GM18909 (cell line): ENCODE data around the gene KCP.

Experiments
- ATAC-seq: cut with Tn5 transposase; IDR thresholded peaks from one replicate; pipeline ENCODE4 v1.9.1; 2021; ENCODE audit warnings: mild to moderate bottlenecking; ENCODE audit not compliant: unreplicated experiment, poor library complexity

KCP gene

DNA sequence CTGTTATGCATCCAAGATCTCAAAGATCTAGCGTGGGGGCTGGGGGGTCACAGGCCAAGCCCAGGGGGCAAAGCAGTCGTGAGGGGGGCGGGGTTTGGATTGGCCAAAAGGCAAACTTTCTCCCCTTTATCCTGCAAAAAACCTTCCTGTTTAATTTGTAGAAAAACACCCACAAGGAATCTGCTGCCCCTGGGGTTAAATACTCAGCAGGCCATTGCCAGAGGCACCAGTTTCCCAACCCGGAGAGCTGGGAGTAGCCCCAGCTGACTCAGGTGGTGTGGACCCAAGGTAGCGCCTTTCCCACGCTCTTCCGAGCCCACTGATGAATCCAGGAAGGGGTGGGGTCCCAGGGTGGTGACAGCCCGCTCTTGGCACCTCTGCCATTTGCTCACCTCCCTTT lies 21.4 kb downstream of the KCP start:
- ATAC-seq: no peak

DNA sequence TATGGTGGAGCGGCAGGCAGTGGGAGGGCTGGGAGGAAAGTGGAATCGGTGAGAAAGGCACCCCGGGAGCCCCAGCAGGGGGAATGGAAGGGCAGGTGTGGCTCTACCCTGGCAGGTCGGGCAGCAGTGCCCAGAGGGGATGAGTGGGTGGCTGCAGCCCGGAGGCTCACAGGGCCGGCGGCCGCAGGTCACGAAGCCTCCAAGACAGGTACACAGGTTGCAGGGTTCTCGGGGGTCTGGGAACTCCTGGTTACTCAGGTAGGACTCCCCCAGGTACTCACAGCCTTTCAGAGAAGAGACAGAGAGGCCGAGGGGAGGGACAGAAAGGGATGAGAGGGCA lies 21.8 kb downstream of the KCP start:
- ATAC-seq: no peak

DNA sequence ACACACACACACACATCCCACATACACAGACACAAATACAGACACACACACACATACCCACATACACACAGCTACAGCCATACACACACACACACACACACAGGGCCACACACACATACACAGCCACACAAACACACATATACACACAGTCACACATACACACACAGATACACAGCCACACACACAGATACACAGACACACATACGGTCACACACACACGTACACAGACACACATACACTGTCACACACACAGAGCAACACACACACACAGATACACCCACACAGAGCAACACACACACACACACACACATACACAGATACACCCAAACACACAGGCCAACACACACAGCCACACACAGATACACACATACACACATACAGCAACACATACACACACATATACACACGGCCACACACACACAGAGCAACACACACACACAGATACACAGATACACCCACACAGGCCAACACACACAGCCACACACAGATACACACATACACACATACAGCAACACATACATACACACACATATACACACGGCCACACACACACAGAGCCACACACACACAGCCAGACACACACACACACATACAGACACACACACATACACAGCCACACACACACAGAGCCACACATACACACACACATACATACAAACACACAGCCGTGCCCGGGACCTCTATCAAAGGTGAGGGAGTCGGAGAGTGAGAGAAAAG lies 22.3 kb downstream of the KCP start:
- no peak for ATAC-seq

DNA sequence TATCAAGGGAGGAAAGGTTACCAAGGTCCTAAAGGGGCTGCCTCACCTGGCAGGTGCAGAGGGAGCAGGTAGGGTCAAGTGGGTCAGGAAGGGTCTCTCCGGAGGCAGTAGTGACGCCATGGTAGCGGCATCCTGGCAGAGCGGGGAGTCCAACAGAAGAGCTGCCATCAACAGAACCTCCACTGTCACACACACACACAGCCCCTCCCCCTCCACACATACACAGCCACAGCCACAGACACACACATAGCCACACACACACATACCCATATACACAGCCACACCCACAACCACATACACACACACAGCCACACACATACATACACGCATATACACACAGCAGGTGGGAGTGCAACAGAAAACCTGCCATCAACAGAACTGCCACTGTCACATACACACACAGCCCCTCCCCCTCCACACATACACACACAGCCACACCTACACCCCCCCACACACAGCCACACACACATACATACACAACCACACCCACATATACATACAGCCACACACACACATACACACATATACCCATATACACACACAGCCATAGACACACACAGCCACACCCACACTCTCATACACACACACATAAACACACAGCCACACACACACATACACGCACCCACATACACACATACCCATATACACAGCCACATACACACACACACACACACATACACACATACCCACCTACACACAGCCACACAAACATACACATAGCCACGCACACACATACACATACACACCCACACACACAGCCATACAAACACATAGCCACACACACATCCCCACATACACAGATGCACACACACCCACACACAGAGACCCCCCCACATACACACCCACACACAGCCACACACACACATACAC lies 23.1 kb downstream of the KCP start:
- ATAC-seq: no peak

DNA sequence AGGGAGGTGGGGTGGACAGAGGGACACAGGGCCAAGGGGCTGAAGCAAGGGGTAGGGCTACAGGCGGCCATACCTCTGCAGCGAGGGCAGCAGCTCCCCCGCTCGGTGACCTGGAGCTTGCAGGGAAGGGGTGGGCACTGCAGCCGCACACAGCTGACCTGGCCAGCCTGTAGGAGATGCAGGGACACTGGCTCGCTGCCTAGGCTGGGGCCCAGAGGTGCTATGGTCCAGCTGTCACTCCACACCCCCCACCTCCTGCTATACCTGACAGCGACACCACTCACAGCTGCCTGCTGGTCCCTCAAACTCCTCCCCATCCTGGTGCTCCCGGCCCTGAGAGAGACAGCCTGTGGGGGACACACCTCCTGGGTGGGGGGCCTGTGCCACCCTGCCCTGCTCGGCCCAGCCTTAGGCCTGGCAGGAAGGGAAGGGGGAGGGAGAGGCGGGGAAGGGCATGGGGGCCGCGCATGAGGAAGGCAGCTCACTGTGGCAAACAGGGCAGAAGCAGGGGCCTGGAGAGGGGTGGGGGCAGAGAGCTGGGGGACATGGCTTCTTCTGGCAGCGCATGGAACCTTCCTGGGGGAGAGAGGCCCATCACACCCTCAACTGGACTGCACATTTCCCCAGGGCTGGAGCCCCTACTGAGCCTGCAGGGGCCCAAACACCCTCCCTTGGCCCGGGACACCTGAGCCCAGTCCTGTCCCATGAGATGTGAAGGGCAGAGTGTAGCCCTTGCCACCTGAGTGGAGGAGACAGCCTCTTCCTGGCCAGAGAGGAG lies 23.9 kb downstream of the KCP start:
- ATAC-seq: no peak

DNA sequence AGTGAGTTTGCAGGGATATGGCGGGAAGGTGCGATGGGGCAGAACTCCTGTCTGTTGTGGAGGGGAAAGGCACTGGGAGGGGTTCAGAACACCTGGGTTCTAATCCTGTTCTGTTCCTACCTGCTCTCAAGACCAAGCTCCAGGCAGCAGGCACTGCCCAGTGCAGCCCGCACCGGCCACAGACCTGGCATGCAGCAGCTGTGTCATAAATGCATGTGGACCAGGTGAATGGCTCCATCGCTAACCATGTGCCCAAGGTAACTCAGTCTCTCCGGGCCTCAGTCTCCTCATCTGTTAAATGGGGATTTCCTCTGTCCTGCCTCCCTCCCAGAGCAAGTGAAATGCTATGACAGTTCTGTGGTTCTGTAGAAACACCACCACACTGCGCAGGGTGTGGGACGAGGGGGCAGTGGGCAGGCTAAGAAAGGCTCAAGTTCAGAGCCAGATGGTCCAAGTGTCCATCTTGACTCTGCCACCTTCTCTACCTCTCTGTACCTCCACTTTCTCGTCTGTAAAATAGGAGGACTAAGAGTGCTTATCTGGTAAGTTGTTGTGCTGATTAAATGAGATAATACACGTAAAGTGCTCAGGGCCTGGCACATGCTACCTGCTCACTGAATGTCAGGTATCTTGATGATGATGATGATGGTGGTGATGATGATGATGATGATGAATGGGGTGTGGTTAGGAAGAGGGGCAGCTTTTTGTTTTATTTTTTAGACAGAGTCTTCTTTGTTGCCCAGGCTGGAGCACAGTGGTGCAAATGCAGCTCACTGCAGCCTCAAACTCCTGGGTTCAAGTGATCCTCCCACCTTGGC lies 24.9 kb downstream of the KCP start:
- no peak for ATAC-seq

DNA sequence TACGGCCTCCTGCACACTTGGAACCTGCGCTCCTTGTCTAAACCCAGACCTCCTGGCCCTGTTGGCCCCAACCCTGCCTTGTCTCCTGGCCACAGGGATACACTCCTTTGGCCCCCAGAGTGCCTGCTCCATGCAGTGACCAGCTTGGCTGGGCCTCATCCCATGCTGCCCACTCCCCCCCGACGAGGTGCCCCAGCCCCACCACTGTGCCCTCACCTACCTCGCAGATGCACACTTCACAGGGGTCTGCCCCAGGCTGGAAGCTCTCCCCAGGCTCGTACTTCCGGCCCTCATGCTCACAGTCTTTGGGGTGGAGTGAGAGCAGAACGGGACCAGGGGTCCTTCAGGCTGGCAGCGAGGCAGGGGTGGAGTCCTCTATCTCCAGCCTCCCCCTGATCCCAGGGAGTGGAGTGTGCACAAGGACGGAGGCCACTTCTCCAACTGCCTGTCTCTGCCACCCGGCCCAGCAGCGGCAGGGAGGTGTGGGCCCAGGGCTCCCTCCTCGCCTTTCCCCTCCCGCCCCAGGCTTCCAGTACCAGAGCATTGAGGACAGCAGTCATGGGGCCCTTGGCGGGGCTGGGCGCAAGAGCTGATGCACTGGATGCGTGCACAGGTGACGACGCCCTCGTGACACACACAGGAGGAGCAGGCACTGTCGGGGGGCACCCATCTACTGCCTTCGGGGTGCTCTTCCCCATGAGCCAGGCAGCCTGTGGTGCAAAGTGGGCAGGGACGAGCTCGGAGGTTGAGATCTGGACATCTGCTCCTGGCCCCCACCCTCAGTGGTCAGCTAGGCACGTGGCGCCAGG lies 25.7 kb downstream of the KCP start:
- ATAC-seq: no peak

DNA sequence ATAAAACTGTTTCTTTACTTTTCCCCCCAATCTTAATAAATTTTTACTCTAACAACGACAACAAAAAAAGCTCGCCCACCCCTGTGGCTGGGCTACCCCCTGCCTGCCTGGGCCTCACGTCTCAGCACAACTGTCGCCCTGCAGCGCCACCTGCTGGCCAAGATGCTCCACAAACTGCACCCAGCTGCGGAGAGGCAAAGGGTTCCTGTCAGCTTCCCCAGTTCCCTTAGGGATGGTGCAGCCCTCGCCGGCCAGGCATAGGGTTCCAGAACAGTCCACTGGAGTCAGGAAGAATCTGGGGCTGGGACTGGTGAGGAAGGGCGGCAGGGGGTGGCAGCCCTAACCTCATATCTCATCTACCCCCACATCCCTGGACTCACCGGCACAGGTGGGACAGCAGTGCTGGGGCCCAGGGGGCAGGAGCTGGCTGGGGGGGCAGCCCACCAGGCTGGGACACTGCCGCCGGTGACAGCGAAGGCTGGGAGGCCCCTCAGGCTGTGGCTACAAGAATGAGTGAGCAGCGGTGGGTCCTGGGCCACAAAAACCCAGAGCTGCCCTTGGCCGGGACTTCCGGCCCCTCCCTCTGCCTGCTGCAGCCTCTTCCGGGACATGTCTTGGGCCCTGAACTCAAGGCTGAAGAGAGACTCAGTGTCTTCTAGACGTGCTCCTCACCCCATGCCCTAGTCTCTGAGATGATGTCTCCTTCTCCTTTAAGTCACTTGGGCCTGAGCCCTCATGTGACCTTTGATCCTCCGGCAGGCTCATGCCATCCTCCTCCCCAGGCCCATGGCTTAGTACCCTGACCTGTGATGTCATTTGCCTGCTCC lies 26.7 kb downstream of the KCP start:
- ATAC-seq: peak; percentile 60

DNA sequence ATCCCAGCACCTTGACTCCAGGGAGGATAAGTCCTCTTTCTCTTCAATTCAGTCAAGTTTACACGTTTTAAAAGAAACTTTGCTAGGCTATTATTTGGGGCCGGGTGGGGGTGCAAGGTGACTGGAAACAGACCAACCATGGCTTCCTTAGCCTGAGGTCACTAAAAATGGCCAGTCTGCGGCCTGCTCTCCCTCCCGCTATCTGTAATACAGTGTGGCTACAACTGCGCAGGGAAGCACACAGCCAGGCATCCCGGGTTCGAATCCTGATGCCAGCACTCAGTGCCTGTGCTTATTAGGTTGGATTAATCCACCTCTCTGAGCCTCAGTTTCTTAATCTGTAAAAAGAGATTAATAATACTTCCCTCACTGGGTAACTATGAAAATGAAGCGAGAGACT lies 28.4 kb downstream of the KCP start:
- ATAC-seq: no peak

DNA sequence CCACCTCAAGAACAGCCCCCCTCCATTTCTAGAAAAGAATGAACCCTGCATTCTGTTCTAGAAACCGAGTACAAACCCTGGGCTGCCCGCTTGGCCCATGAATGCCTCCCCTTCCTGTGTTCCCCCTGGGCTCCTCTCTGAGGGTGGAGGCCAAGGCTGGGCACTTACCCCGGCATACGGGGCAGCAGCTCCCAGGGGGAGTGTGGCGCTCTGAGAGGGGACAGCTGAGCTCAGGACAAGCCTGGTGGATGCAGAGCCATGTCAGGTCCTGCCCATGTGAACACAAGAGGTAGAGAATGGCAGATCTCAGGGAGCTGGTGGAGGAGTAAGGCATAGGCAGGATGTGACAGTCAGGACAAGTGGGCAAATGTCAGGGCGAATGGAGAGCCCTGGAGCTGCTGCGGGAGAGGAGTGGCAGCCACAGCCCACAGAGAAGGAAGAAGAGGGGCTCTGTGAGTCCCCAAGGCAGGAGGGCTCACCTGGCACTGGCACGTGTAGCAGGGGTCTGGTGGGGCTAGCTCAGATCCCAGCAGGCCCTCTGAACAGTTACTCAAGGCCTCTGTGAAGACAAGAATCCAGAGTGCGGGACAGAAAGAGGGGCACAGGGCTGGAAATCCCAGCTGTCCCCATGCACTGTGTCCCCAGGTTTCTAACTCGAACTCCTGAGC lies 28.9 kb downstream of the KCP start:
- no peak for ATAC-seq

DNA sequence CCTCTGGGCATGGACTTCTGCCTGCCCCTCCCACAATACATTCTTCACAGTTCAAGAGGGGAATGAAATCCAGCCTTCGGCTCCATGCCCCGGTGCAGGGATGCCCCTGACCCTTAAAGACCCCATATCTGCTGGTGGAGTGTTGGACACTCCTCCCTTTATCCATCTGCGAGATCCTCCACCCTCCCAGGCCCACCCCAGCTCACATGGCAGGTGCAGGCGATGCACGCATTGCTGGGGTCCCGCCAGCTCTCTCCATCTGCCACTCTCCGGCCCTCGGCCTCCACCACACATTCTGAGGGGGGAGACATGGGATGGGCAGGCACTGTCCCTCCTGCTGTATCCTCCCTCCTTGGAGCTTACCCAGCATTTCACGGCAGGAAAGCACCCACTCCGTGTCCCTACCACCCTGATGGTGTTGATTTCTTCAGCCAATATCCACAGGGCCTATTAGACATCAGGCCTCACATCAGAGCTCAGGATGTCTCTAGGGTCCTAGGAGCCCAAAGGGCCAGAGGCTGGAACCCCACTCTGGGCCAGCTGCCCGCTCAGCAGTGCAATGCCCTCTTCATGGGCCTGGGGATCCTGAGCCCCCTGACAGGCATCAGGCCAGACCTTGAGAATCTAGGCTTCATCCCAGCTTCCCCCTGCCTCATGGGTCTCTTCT lies 29.6 kb downstream of the KCP start:
- ATAC-seq: no peak

DNA sequence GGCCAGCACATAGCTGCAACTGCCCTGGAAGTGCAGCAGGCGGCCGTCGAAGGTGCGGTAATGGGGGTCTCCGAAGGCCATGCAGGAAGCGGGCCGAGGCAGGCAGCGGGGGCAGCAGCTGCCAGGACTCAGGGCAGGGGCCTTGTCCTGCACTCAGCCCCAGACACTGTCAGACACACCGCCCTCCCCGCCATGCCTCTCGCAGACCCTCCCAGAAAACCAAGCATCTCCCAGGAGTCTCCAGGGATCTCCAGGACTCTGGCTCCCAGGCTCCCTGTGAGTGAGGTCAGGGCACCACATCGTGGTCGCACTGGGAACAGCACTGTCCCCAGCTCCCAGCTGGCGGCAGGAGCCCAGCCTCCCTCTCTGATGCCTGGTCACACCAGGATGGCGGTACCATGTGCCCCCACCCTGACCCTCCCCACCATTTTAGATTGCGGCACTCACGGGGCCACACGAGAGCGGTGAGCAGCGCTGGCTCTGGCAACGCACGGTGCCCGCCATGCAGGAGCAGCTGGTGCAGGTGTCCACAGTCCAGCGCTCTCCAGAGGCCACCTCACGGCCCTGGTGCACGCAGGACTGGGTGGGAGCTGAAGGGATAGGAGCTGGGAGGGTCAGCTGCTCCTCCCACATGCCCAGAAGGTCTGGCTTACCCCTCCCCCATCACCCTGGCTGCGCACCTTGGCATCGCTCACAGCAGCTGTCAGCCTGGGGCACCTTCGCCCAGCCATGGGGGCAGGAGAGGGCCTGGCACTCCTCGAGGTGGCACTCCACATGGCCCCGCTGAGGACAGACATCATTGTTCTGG lies 30.4 kb downstream of the KCP start:
- no peak for ATAC-seq

DNA sequence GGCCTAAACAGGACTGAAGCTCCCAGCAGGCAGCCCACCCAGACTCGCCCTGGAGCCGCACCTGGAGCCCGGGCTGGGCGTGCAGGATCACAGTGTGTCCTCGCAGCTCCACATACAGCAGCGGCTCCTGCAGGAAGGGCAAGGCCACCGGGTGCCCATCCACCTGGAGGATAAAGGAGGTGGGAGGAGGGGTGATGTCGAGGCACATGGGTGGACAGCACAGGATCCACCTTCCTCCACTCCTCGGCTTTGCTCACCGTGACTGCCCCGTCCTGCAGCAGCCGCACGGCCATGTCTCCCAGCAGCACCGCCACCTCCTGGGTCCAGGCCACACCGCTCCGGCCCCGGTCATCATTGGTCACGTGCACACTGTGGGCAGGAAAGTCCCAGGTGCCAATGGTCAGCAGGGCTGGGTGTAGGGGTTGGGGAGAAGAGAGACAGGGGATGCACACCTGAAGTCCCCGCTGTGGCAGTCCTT lies 31.0 kb downstream of the KCP start:
- no peak for ATAC-seq

DNA sequence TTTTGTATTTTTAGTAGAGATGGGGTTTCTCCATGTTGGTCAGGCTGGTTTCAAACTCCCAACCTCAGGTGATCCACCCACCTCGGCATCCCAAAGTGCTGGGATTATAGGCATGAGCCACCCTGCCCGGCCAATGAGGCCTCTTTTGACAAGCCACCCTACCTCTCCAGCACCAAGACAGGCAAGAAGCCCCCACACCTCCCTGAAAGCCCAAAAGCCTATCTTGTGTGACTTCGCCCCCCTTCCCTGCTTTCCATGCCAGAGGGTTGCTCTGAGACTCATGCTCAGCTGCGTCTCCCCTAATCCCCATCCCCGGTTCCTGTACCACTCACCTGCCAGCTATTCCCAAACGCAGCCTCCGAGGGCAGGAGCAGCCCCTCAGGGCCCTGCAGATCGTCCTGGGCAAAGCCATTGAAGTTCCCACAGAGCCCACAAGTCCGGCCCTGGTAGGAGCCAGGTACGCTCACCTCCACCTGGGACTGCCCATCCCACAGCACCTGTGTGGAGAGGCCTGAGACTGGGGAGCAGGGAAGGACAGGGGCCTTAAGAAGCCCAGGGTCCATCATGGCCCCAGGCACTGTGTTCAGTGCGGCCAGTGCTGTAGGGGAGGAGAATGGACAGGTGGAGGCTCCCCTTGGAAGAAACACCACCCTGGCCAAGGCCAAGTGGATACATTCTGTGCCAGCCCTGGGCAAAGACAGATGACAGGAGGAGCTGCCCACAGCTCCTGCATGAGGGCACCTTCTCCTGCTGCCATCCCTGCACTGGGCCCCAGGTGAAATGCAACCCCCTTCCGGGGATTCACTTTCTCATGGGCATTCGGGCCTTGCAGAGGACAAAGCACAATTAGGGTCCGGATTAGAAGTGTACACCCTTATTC lies 32.0 kb downstream of the KCP start:
- no peak for ATAC-seq

DNA sequence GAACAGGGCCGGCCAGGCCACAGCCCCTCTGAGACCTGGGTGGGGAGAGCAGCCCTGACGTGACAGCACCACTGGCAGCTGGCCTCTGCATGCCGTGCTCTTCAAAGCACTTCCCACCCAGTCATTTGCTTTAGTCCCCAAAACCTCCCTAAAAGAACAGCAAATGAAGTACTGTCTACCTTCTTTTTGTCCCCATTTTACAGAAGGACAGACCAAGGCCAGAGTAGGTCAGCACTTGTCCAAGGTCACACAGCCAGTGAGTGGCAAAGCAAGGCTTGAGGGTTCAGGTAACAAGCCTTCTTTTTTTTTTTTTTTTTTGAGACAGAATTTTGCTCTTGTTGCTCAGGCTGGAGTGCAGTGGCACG lies 32.8 kb downstream of the KCP start:
- no peak for ATAC-seq
